ENCODE data around the gene LRP8. TPM values are rescaled to one million over a fixed set of nuclear protein-coding genes. Genes with fewer than 3 reads are reported as not detected.

The LRP8 gene
- total RNA-seq, 1 experiment from 2014 or later, result 8.0 TPM

DNA sequence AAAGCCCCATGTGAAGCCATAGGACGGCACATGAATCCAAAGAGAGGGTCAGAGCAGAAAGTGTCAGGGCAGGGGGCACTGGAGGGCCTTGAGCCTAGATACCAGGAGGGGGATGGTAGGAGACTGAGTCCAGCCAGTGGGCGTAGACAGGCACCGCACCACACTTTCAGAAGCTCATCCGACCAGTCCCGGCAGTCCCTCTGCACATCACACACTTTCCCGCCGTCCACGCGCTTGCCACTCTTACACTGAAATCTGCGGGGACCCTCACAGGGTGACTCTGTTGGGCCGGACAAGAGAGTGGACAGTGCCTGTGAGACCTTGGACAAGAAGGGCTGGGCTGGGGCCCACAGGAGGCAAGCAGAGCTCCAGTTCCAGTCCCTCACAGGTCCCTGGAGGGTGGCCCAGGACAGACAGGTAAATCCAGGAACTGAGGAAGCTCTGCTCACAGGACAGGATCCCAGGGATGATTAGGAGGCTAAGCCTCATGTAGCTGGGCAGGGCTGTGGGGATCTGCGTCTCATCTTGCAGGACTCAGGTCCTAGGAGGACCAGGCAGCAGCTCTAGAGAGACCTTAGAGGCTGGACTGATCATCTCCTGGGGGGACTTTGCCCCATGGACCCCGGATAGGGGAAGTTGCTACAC is 53.2 kb downstream of the LRP8 start:
- in situ Hi-C loops (cut with HindIII; ENCODE audit: low sequenced_read_pairs), result no loop called here
- no peak for DNase-seq (ENCODE audit: low spot score)

- no peak for DNase-seq (ENCODE audit: low spot score)
- in situ Hi-C loops (cut with HindIII; ENCODE audit: low sequenced_read_pairs), result no loop called here
Observed at GRCh38 chr1:53274026-53274425, 53.8 kb downstream of the LRP8 start.

DNA sequence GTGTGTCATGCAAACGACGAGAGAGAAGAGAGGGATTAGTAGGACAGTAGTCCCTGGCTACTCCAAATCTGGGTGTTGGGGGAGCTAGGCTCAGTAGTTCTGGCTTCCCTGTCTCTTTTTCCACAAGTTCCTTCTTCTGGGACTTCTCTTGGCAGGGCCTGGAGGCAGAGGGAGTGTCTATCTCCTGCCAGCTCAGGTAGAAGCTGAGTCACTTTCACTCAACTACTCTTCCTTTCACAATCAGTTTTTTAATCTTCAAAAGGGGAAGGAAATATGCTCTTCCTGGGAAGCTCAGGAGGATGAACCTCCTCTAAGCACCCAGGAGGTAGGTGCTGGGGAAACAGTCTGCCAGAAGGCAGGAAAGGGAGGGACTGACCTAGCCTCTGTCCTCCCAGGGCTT is 54.3 kb downstream of the LRP8 start:
- no peak for DNase-seq (ENCODE audit: low spot score)
- in situ Hi-C loops (cut with HindIII; ENCODE audit: low sequenced_read_pairs), result no loop called here

DNA sequence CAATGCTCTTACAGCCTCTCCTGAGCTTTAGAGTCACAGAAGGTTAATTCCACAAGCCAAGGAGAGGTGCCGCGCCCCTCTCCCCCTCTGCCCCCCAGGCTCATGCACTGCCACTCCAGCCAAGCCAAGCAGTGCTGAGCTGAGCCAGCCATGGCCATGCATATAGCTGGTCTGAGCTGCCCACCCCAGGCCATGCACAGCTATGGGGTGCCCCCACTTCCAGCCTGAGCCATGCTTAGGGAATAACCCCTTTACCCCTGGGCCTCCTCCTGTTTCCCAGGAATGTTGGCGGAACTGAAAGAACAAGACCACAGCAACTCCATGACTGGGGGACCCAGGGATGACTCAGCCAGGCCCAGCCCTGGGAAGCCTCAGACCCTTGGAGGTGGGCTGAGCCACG is 55.5 kb downstream of the LRP8 start:
- DNase-seq (ENCODE audit: low spot score), result no peak
- in situ Hi-C loops (cut with HindIII; ENCODE audit: low sequenced_read_pairs), result no loop called here

GRCh38 chr1:53271446-53272090 is 56.3 kb downstream of the LRP8 start:
- in situ Hi-C loops (cut with HindIII; ENCODE audit: low sequenced_read_pairs), result no loop called here

DNA sequence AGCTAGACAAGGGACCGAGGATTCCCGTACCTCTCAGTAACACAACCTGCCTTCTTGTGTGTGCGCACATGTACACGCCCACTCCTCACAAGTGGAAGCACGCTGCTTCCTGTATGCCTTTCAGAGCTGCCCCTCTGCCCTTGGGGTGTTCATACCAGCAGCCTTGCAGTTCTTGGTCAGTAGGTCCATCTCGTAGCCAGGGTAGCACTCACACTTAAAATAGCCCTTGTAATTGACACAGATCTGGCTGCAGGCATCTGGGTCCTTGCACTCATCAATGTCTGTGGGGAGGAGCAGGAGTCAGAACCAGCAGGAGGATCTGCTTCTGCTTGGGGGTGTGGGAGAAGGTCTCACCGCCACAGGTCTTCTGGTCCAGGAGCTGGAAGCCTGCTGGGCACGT is 57.0 kb downstream of the LRP8 start:
- DNase-seq (ENCODE audit: low spot score), result no peak
- in situ Hi-C loops (cut with HindIII; ENCODE audit: low sequenced_read_pairs), result no loop called here

More at GRCh38 chr1:53271446-53272090, 56.3 kb downstream of the LRP8 start:
- DNase-seq (ENCODE audit: low spot score), result no peak

DNA sequence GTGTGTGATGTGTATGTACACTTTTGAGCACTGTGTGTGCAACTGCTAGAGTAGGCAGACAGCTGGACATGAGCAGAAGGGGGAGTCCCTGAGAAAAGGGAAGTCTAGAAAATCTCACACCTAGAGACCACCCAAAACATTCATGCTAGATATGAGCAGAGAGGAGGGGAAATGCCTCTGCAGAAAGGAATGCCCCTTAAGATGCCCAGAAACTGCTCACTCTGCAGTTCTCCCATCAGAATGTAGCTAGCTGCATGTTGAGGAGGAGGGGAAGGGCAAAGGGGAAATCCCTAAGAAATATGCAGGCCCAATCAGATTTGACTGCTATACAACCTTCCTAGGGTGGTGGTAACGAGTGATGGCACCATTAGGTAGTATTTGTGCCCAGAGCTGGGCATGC is 57.8 kb downstream of the LRP8 start:
- in situ Hi-C loops (cut with HindIII; ENCODE audit: low sequenced_read_pairs), result no loop called here
- no peak for DNase-seq (ENCODE audit: low spot score)

DNA sequence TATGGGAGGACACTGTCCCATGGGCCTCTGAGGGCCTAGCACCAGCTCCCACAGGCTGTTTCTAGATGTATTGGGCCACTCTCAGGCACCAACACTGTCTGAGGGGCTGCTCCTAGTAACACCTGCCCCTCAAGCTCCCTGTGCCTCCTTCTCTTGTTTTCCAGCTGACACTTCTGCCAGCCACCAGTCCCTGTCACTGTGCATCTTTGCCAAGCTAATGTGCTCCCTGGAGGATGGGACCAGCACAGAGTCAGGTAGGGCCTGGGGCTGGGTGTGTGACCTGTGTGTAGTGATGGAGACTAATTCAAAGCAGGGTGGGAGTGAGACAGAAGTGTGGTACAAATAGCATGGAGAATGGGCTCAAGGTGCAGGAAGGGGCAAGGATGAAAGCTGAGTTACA is 60.1 kb downstream of the LRP8 start:
- no peak for DNase-seq (ENCODE audit: low spot score)
- in situ Hi-C loops (cut with HindIII; ENCODE audit: low sequenced_read_pairs), result no loop called here

GRCh38 chr1:53266038-53266437 is 61.8 kb downstream of the LRP8 start:
- no peak for DNase-seq (ENCODE audit: low spot score)
- in situ Hi-C loops (cut with HindIII; ENCODE audit: low sequenced_read_pairs), result no loop called here

GRCh38 chr1:53265581-53265980 is 62.3 kb downstream of the LRP8 start:
- in situ Hi-C loops (cut with HindIII; ENCODE audit: low sequenced_read_pairs), result no loop called here
- no peak for DNase-seq (ENCODE audit: low spot score)

DNA sequence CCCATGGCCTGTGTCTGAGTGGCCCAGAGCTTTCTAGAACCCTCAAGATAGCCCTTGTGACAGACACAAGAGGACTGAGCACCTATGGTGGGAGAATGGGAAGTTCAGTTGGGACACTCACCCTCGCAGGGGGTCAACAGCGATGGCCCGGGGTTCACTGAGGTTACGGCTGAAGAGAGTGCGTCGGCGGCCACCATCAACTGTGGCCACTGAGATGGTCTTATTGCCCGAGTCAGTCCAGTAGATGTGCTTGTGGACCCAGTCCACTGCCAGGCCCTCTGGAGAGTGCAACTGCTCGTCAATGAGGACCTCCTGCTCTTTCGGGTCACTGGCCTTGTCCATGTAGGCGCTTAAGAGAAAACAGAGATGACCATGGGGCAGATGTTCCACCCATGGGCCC is 63.8 kb downstream of the LRP8 start:
- in situ Hi-C loops (cut with HindIII; ENCODE audit: low sequenced_read_pairs), result no loop called here
- DNase-seq (ENCODE audit: low spot score), result no peak

DNA sequence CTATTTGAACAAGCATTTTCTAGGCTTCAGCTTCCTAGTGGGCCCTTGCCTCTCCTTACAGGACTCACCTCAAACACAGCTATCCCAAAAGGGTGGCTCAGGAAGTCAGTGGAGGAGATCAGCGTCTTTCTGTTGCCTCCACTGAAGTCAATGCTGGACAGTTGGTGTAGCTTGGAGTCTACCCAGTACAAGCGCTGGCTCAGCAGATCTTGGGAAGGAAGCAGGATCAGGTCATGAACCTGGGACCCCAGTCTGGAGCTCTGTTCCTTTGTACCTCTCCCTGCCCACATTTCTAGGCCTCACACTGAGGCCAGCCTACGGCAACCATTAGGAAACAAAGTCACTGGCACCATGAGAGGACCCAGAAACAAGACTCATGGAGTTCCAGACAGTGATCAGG is 65.9 kb downstream of the LRP8 start:
- no peak for DNase-seq (ENCODE audit: low spot score)
- in situ Hi-C loops (cut with HindIII; ENCODE audit: low sequenced_read_pairs), result no loop called here

- DNase-seq (ENCODE audit: low spot score), result no peak
- in situ Hi-C loops (cut with HindIII; ENCODE audit: low sequenced_read_pairs), result no loop called here
Observed at GRCh38 chr1:53260631-53261247, 67.1 kb downstream of the LRP8 start.

DNA sequence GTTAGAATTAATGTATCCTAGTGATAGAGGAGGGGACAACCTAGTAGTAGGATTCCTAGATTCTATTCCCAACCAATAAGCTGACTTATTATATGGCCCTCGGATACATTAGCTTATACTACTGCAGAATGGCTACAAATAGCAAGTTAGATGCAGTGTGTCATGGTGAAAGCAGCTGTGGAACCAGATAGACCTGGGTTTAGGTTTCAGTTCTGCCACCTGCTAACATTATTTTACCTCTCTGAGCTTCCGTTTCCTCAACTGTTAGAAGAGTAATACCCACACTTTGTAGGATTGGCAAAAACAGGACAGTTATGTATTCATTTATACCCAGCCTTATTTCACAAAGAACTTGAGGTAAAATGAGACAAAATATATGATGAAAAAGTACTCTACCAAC is 67.9 kb downstream of the LRP8 start:
- in situ Hi-C loops (cut with HindIII; ENCODE audit: low sequenced_read_pairs), result no loop called here
- no peak for DNase-seq (ENCODE audit: low spot score)

- in situ Hi-C loops (cut with HindIII; ENCODE audit: low sequenced_read_pairs), result no loop called here
- no peak for DNase-seq (ENCODE audit: low spot score)
Observed at GRCh38 chr1:53258216-53258615, 69.7 kb downstream of the LRP8 start.

- DNase-seq (ENCODE audit: low spot score), result no peak
- in situ Hi-C loops (cut with HindIII; ENCODE audit: low sequenced_read_pairs), result no loop called here
Observed at GRCh38 chr1:53257454-53258081, 70.3 kb downstream of the LRP8 start.

GRCh38 chr1:53256511-53257453 is 71.1 kb downstream of the LRP8 start:
- DNase-seq (ENCODE audit: low spot score), result no peak
- in situ Hi-C loops (cut with HindIII; ENCODE audit: low sequenced_read_pairs), result no loop called here

GRCh38 chr1:53255031-53255430 is 72.8 kb downstream of the LRP8 start:
- no peak for DNase-seq (ENCODE audit: low spot score)
- in situ Hi-C loops (cut with HindIII; ENCODE audit: low sequenced_read_pairs), result no loop called here

DNA sequence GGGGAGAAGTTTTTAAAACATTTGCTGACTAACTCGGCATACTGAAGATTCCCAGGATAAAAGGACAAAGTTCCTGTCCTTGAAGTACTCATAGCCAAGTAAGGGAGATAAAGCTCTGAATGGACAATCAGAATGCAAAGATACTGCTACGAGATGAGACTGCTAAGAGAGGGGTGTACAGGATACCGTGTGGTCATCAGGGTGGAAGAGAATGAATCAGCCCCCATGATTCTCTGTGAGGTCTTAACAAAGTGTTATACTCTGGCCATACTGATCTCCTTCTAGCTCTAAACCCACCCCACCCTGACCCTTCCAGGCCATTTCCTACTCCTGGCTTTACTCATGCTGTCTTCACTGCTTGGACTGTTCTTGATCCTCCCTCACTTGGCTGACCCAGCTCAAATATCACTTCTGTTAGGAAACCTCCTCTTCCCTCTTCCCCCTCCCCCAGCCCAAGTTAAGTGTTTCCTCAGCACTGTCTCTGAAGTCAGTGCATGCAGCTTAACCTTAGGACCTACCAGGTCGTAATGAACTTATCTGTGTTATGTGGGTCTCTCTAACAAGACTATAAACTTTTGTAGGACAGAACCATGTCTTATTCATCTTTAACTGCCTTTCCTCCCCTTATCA is 73.7 kb downstream of the LRP8 start:
- in situ Hi-C loops (cut with HindIII; ENCODE audit: low sequenced_read_pairs), result no loop called here
- no peak for DNase-seq (ENCODE audit: low spot score)
